B cell (primary cell): ENCODE measurements around the gene WDFY2. TPM values are rescaled to one million over a fixed set of nuclear protein-coding genes. Genes with fewer than 3 reads are reported as not detected.

ENCODE experiments used
- ATAC-seq: fragments of 200-7000 bp; cut with Tn5 transposase; one replicate; pipeline ENCODE4 v1.10.0; 2021; ENCODE audit warnings: low read depth, mild to moderate bottlenecking, moderate number of reproducible peaks, moderate library complexity
- CTCF ChIA-PET: fragments of 350-600 bp; sonication (Branson Sonifier 250); formaldehyde crosslinking; loops from one replicate; lab custom pipeline; 2021; ENCODE audit warnings: antibody characterized with exemption, inconsistent platforms; lab: Charles Lee
- POLR2A ChIA-PET: fragments of 350-600 bp; sonication (Branson Sonifier 250); formaldehyde crosslinking; loops from one replicate; lab custom pipeline; 2021; ENCODE audit warnings: antibody characterized with exemption; lab: Charles Lee
- DNase-seq: peaks from one replicate; pipeline ENCODE4 v3.0.0; 2013
- H2AFZ ChIP-seq: 2 replicates; pipeline ENCODE4 v1.6.1; 2012; ENCODE audit warnings: mild to moderate bottlenecking, low read depth, low read length; ENCODE audit not compliant: insufficient read depth, poor library complexity, severe bottlenecking
- H3K27ac ChIP-seq, 2 donors: 1 replicate in 1 of 2; 2 replicates in 1 of 2; pipeline ENCODE4 v1.5.1; 2012 to 2013; ENCODE audit warnings: low read length in 2 of 2, mild to moderate bottlenecking in 2 of 2, moderate library complexity in 1 of 2
- H3K27me3 ChIP-seq, 4 experiments: fragments of 200-600 bp in 1 of 4; sonication (generic) in 1 of 4; replicated peaks in 1 of 4; 1 replicate in 2 of 4; 2 replicates in 2 of 4; pipeline versions ENCODE4 v1.6.1 to v1.7.0; 2013 to 2016; ENCODE audit warnings: low read length in 3 of 4, mild to moderate bottlenecking in 2 of 4, mixed read lengths in 1 of 4, moderate library complexity in 1 of 4; ENCODE audit not compliant: insufficient read depth in 4 of 4, control insufficient read depth in 3 of 4; ENCODE audit errors: control extremely low read depth in 1 of 4
- H3K36me3 ChIP-seq, 2 experiments: replicated peaks in 1 of 2; 1 replicate in 1 of 2; 2 replicates in 1 of 2; pipeline versions ENCODE4 v1.6.1 to v1.7.1; 2013; ENCODE audit warnings: low read length in 1 of 2; ENCODE audit not compliant: insufficient read depth in 2 of 2, control insufficient read depth in 1 of 2; ENCODE audit errors: control extremely low read depth in 1 of 2, extremely low read depth in 1 of 2
- H3K4me1 ChIP-seq, 2 donors: fragments of 200-600 bp in 1 of 2; sonication (generic) in 1 of 2; 1 replicate in 1 of 2; 2 replicates in 1 of 2; pipeline versions ENCODE4 v1.5.1 to v1.6.1; 2013 to 2017; ENCODE audit warnings: low read length in 2 of 2; ENCODE audit not compliant: control insufficient read depth in 2 of 2, insufficient read depth in 2 of 2
- H3K4me2 ChIP-seq: replicated peaks from 2 replicates; pipeline ENCODE3; 2012; ENCODE audit warnings: mild to moderate bottlenecking, low read depth, low read length; ENCODE audit not compliant: poor library complexity, severe bottlenecking
- H3K4me3 ChIP-seq, 5 experiments: fragments of 200-600 bp in 1 of 5; sonication (generic) in 1 of 5; 1 replicate in 3 of 5; 2 replicates in 2 of 5; pipeline versions ENCODE4 v1.5.1 to v1.7.0; 2011 to 2016; ENCODE audit warnings: low read length in 4 of 5, mild to moderate bottlenecking in 4 of 5, low read depth in 2 of 5, control low read depth in 1 of 5, moderate library complexity in 1 of 5; ENCODE audit not compliant: insufficient read depth in 1 of 5; ENCODE audit errors: control extremely low read depth in 1 of 5, extremely low read depth in 1 of 5
- H3K79me2 ChIP-seq: fragments of 200-600 bp; sonication (generic); one replicate; pipeline ENCODE4 v1.6.0; 2016; ENCODE audit warnings: low read length; ENCODE audit not compliant: control insufficient read depth, insufficient read depth
- H3K9ac ChIP-seq: fragments of 200-600 bp; sonication (generic); 2 replicates; pipeline ENCODE4 v1.6.1; 2017; ENCODE audit warnings: mild to moderate bottlenecking, low read length, moderate library complexity
- H3K9me3 ChIP-seq, 3 donors: one replicate each; pipeline versions ENCODE4 v1.6.1 to v1.7.1; 2013; ENCODE audit warnings: low read length in 2 of 3; ENCODE audit not compliant: control insufficient read depth in 2 of 3, insufficient read depth in 1 of 3; ENCODE audit errors: control extremely low read depth in 1 of 3
- H4K20me1 ChIP-seq: 2 replicates; pipeline ENCODE4 v1.6.0; 2012; ENCODE audit warnings: mild to moderate bottlenecking, low read length; ENCODE audit not compliant: insufficient read depth, control insufficient read depth, poor library complexity, severe bottlenecking
- H3K27ac Mint-ChIP-seq: one replicate; pipeline ENCODE4 v1.8.0; 2021; ENCODE audit warnings: mixed read lengths
- H3K27me3 Mint-ChIP-seq: one replicate; pipeline ENCODE4 v1.8.0; 2021; ENCODE audit warnings: mixed read lengths
- H3K4me1 Mint-ChIP-seq: one replicate; pipeline ENCODE4 v1.8.0; 2021; ENCODE audit warnings: mixed read lengths
- H3K4me3 Mint-ChIP-seq: one replicate; pipeline ENCODE4 v1.8.0; 2021; ENCODE audit warnings: mixed read lengths
- H3K9me3 Mint-ChIP-seq: one replicate; pipeline ENCODE4 v1.8.0; 2022; ENCODE audit warnings: mixed read lengths; ENCODE audit not compliant: insufficient read depth
- EZH2 ChIP-seq: IDR thresholded peaks from 2 replicates; pipeline ENCODE4 v1.6.1; 2012; ENCODE audit warnings: borderline replicate concordance, low read depth, mild to moderate bottlenecking, moderate library complexity, low read length; ENCODE audit not compliant: insufficient read depth, poor library complexity, severe bottlenecking
- WGBS: methylation state at CpG from one replicate; pipeline ENCODE4 v1.1.5; 2013; ENCODE audit warnings: missing lambda C conversion rate; ENCODE audit not compliant: insufficient coverage; 5-methylcytosine and 5-hydroxymethylcytosine counted together
- intact Hi-C: fragments of 100-400 bp; cut with micrococcal nuclease; formaldehyde crosslinking; loops from one replicate; pipeline ENCODE4 v1.10.0; 2022
- polyA plus RNA-seq: library from polyadenylated mRNA; depleted of rRNA; stranded (reverse); fragments of >200 nt; gene quantifications from 2 replicates; pipeline ENCODE4 v1.2.3, GENCODE V29; 2012
- total RNA-seq, 2 donors: library from RNA; stranded (reverse); fragments of 120-200 nt in 1 of 2; gene quantifications; 1 replicate in 1 of 2; 2 replicates in 1 of 2; pipeline versions ENCODE4 v1.2.3 to v1.2.4, GENCODE V29; 2013 to 2022
- TF ChIP-seq, protein P1 (sequence below): fragments of 200-600 bp; IDR thresholded peaks from one replicate; pipeline ENCODE4 v1.8.0; 2022; ENCODE audit warnings: antibody characterized with exemption, mild to moderate bottlenecking

WDFY2 gene
- total and polyA plus RNA-seq, 2 donors (not counting 1 experiment from before 2014, with no cell fraction given), result 12.4 to 47.7 TPM

DNA sequence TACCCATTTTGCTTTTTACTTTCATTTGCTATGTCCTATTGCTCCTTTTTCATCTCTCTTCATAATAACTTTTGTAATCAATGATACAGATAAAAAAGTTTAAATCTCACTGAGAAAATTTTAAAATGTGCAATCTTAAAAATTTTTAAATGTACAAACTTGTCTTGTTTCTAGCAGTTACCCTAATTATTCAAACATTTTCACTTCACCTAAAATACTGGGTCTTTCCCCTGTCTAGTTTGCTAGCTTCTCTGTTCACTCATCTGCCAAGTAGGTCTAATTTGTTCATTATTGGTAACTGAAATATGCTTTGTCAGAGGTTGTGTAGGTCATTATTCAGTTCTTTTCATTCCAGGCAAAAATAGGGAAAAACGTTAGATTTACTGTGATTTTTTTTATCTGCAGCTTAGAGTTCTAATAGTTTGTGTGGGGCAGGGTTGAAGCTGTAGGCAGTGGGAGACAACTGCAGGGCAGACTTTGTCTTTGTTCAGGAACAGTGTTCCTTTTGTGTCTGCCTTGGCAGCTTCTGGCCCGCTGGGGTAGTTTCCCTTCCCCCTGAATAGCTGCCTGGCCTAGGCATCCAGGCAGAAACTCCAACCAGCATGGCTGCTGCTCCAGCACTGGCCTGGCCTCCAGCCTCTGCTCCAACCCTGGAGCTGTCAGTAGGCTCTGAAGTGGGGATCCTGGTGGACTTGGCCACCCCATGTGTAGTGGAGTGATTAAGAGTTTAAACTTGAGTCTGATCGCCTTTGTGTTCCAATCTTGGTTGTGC is 48.5 kb downstream of the WDFY2 start:
- ATAC-seq, result no peak

More for the DNA sequence above, 48.5 kb downstream of the WDFY2 start:
- no peak overlapping the region for H3K4me2 ChIP-seq
- peaks cover 39% of the 10 kb centered on the region for H4K20me1 ChIP-seq
- no peaks in the 10 kb centered on the region for H3K27me3 ChIP-seq
- H3K9ac ChIP-seq, result no peak overlapping the region
- no peak for TF ChIP-seq EZH2
- TF ChIP-seq, protein P1, sequence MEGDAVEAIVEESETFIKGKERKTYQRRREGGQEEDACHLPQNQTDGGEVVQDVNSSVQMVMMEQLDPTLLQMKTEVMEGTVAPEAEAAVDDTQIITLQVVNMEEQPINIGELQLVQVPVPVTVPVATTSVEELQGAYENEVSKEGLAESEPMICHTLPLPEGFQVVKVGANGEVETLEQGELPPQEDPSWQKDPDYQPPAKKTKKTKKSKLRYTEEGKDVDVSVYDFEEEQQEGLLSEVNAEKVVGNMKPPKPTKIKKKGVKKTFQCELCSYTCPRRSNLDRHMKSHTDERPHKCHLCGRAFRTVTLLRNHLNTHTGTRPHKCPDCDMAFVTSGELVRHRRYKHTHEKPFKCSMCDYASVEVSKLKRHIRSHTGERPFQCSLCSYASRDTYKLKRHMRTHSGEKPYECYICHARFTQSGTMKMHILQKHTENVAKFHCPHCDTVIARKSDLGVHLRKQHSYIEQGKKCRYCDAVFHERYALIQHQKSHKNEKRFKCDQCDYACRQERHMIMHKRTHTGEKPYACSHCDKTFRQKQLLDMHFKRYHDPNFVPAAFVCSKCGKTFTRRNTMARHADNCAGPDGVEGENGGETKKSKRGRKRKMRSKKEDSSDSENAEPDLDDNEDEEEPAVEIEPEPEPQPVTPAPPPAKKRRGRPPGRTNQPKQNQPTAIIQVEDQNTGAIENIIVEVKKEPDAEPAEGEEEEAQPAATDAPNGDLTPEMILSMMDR, result no peak
- 71% methylated on average over 3 of the region's 3 CpGs for WGBS
- Mint-ChIP-seq H3K9me3 (no peaks in the 10 kb centered on the region), H3K27ac (no peak overlapping the region), H3K27me3 (no peaks in the 10 kb centered on the region), H3K4me3 (no peak overlapping the region), H3K4me1 (peaks cover 52% of the 10 kb centered on the region)
- H3K36me3 ChIP-seq, result no peaks in the 10 kb centered on the region
- intact Hi-C loops, result loop anchor here (5.0 kb wide), 1 partner anchor 65 kb away; no protein-coding TSS in a partner anchor
- ChIA-PET POLR2A (no interaction called here), CTCF (interaction anchor here (1.6 kb wide), 1 partner anchor 165 kb away, joined by 3 read pairs; no protein-coding TSS in a partner anchor)
- H2AFZ ChIP-seq, result no peak overlapping the region
- DNase-seq, result no peak
- peaks cover 88% of the 10 kb centered on the region for H3K79me2 ChIP-seq
- no peak overlapping the region for H3K27ac ChIP-seq
- no peaks in the 10 kb centered on the region for H3K9me3 ChIP-seq
- H3K4me3 ChIP-seq, result no peak overlapping the region
- H3K4me1 ChIP-seq, result peaks cover 17 to 20% of the 10 kb centered on the region in 2 donors
